ENCODE measurements around the gene TSR2.

The TSR2 gene

GRCh38 chrX:54435121-54435520, 5.1 kb upstream of the TSR2 start:
- TF ChIP-seq, protein P1, sequence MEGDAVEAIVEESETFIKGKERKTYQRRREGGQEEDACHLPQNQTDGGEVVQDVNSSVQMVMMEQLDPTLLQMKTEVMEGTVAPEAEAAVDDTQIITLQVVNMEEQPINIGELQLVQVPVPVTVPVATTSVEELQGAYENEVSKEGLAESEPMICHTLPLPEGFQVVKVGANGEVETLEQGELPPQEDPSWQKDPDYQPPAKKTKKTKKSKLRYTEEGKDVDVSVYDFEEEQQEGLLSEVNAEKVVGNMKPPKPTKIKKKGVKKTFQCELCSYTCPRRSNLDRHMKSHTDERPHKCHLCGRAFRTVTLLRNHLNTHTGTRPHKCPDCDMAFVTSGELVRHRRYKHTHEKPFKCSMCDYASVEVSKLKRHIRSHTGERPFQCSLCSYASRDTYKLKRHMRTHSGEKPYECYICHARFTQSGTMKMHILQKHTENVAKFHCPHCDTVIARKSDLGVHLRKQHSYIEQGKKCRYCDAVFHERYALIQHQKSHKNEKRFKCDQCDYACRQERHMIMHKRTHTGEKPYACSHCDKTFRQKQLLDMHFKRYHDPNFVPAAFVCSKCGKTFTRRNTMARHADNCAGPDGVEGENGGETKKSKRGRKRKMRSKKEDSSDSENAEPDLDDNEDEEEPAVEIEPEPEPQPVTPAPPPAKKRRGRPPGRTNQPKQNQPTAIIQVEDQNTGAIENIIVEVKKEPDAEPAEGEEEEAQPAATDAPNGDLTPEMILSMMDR (IDR thresholded peaks at IDR 0.05; ENCODE audit: low read depth, low read length, missing control alignments): no peak
- H3K4me3 ChIP-seq (ENCODE audit: low read depth, low read length): no peak overlapping the region
- in situ Hi-C loops (cut with HindIII; ENCODE audit: low sequenced_read_pairs): no loop called here
- DNase-seq (ENCODE audit: low read depth): no peak

DNA sequence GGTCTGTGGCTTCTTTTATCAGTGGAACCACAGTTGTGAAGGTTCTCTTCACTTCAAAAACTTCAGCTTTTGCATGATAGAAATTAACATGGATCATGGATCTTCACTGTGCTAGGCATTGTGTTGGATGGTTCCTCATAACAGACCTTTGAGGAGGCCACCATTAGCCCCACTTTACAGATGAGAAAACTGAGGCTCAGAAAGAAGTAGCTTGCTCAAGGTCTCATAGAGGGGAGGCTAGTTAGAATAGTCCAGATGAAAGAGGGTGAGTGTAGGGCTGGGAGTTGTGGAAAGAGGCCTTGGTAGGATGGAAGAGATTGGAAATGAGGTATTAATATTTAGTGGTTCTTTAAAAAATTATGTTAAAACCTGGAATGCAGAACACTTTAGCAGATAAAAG, 2.6 kb downstream of the TSR2 start:
- TF ChIP-seq, protein P1 (IDR thresholded peaks at IDR 0.05; ENCODE audit: low read depth, low read length, missing control alignments): no peak
- no peak for DNase-seq (ENCODE audit: low read depth)
- in situ Hi-C loops (cut with HindIII; ENCODE audit: low sequenced_read_pairs): no loop called here
- no peak overlapping the region for H3K4me3 ChIP-seq (ENCODE audit: low read depth, low read length)

- TF ChIP-seq, protein P1 (IDR thresholded peaks at IDR 0.05; ENCODE audit: low read depth, low read length, missing control alignments): no peak
- no peak for DNase-seq (ENCODE audit: low read depth)
- no peak overlapping the region for H3K4me3 ChIP-seq (ENCODE audit: low read depth, low read length)
- in situ Hi-C loops (cut with HindIII; ENCODE audit: low sequenced_read_pairs): no loop called here
Measured at GRCh38 chrX:54444752-54445151, 4.5 kb downstream of the TSR2 start.

- in situ Hi-C loops (cut with HindIII; ENCODE audit: low sequenced_read_pairs): no loop called here
- H3K4me3 ChIP-seq (ENCODE audit: low read depth, low read length): no peak overlapping the region
- no peak for DNase-seq (ENCODE audit: low read depth)
- TF ChIP-seq, protein P1 (IDR thresholded peaks at IDR 0.05; ENCODE audit: low read depth, low read length, missing control alignments): no peak
Measured at GRCh38 chrX:54446084-54446483, 5.9 kb downstream of the TSR2 start.

DNA sequence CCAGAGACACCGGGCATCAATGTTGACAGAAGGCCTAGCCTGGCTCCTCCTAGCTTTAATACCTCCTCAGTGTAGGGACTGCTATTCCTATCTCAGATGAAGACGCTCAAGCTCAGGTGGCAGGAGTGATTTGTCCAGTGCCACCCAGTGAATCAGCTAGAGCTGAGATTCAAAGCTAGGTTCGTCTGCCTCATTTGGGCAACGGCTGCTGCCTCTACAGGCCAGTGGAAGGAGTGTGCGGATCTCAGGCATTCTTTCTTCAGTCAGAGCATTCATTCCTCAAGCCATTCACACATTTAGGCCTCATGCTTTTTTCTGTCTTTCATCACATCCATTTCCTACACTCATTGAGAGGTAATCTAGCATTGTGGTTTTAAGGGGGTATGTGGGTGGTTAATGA, 7.3 kb downstream of the TSR2 start:
- no peak for DNase-seq (ENCODE audit: low read depth)
- in situ Hi-C loops (cut with HindIII; ENCODE audit: low sequenced_read_pairs): no loop called here
- H3K4me3 ChIP-seq (ENCODE audit: low read depth, low read length): no peak overlapping the region
- TF ChIP-seq, protein P1 (IDR thresholded peaks at IDR 0.05; ENCODE audit: low read depth, low read length, missing control alignments): peak; percentile 16

DNA sequence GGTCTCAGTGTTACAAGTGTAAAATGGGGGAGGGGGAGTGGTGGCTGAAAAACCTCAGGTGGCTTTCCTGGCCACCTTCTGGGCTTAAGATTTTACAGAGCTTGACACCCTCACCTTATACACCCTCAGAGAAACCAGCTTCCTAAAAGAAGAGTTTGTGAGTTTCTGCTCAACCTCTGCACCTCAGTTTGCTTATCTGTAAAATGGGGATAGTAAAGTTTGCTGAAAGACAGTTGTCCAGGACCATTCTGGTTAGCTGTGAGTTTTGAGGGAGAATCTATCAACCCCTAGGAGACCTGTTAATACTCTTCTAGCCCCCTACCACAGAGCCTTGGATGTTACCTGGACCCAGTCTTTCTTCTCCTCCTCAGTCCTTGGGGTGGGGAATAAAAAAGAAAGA, 9.7 kb downstream of the TSR2 start:
- in situ Hi-C loops (cut with HindIII; ENCODE audit: low sequenced_read_pairs): no loop called here
- H3K4me3 ChIP-seq (ENCODE audit: low read depth, low read length): no peak overlapping the region
- no peak for DNase-seq (ENCODE audit: low read depth)
- TF ChIP-seq, protein P1 (IDR thresholded peaks at IDR 0.05; ENCODE audit: low read depth, low read length, missing control alignments): no peak

DNA sequence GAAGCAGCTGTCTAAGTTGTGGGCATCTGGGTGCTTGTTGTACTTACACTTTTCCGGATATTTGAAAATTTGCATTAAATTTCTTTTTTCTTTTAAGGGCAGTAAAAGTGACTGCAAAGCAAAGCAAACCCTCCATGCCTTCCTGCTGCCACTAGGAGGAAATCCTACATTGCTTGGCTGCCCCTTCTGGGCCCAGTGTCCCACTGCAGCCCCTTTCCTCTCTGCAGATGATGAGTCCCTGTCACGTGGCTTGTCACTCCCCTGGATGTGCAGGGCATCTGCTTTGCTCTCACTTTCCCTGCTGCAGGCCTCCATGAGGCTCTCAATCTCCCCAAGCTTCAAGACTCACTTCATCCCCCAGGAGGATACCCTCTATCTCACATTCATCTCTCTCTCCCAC, 12.7 kb downstream of the TSR2 start:
- H3K4me3 ChIP-seq (ENCODE audit: low read depth, low read length): no peak overlapping the region
- DNase-seq (ENCODE audit: low read depth): no peak
- in situ Hi-C loops (cut with HindIII; ENCODE audit: low sequenced_read_pairs): no loop called here
- TF ChIP-seq, protein P1 (IDR thresholded peaks at IDR 0.05; ENCODE audit: low read depth, low read length, missing control alignments): peak; percentile 36
